Measurements from ENCODE around the gene CAMTA1.
"Not testable (repeated sequence)": the region's sequence is repeated elsewhere in the genome, so short reads cannot be mapped to it uniquely, and the experiment has no call there.

The CAMTA1 gene

GRCh38 chr1:7771823-7772299, 986.6 kb downstream of the CAMTA1 start:
- DNase-seq, result peak in 2 of 4 experiments; percentile 11 to 13

- no peak for DNase-seq
Measured at GRCh38 chr1:7777591-7777990, 992.3 kb downstream of the CAMTA1 start.

- no peak for DNase-seq
Measured at GRCh38 chr1:7778133-7778628, 992.9 kb downstream of the CAMTA1 start.

GRCh38 chr1:7780976-7781375, 995.7 kb downstream of the CAMTA1 start:
- DNase-seq, result no peak

GRCh38 chr1:7781501-7781900, 996.2 kb downstream of the CAMTA1 start:
- peak in 3 of 4 experiments; percentile 11 to 55 (median 31) for DNase-seq

GRCh38 chr1:7781923-7782495, 996.8 kb downstream of the CAMTA1 start:
- peak in 3 of 4 experiments; percentile 17 to 19 (median 18) for DNase-seq

GRCh38 chr1:7783178-7783711, 998.0 kb downstream of the CAMTA1 start:
- DNase-seq, result peak; percentile 66 to 85 (median 74)

GRCh38 chr1:7783826-7784491, 998.7 kb downstream of the CAMTA1 start, which contains the start of gene PER3:
TSS of gene PER3 (plus strand) at chr1:7784291. CDS start at chr1:7784878, 587 bp downstream.
- peak; percentile 99 to 100 (median 99) for DNase-seq

- peak in 1 of 4 experiments; percentile 8 for DNase-seq
Measured at GRCh38 chr1:7784492-7785071, 999.3 kb downstream of the CAMTA1 start.

- no peak for DNase-seq
Measured at GRCh38 chr1:7785108-7785507, 999.9 kb downstream of the CAMTA1 start.

- DNase-seq, result peak; percentile 50 to 72 (median 67)
Measured at GRCh38 chr1:7786795-7787194, 1001.5 kb downstream of the CAMTA1 start.

- DNase-seq, result no peak
Measured at GRCh38 chr1:7789828-7790227, 1004.6 kb downstream of the CAMTA1 start.

- not testable (repeated sequence) for DNase-seq
Measured at GRCh38 chr1:7791027-7791426, 1005.8 kb downstream of the CAMTA1 start.

- no peak for DNase-seq
Measured at GRCh38 chr1:7795406-7795805, 1010.2 kb downstream of the CAMTA1 start.

GRCh38 chr1:7805460-7805859, 1020.2 kb downstream of the CAMTA1 start:
- DNase-seq, result no peak

- DNase-seq, result peak in 3 of 4 experiments; percentile 13 to 75 (median 67)
Measured at GRCh38 chr1:7808253-7808844, 1023.1 kb downstream of the CAMTA1 start.

GRCh38 chr1:7809742-7810141, 1024.5 kb downstream of the CAMTA1 start:
- DNase-seq, result no peak

- DNase-seq, result peak; percentile 90 to 95 (median 92)
Measured at GRCh38 chr1:7810395-7810794, 1025.1 kb downstream of the CAMTA1 start.

GRCh38 chr1:7811476-7811875, 1026.2 kb downstream of the CAMTA1 start:
- DNase-seq, result peak; percentile 80 to 95 (median 86)

- DNase-seq, result no peak
Measured at GRCh38 chr1:7813677-7814373, 1028.6 kb downstream of the CAMTA1 start.

All from suppressor macrophage (primary cell).